ENCODE measurements around the gene DDN.

The DDN gene

DNA sequence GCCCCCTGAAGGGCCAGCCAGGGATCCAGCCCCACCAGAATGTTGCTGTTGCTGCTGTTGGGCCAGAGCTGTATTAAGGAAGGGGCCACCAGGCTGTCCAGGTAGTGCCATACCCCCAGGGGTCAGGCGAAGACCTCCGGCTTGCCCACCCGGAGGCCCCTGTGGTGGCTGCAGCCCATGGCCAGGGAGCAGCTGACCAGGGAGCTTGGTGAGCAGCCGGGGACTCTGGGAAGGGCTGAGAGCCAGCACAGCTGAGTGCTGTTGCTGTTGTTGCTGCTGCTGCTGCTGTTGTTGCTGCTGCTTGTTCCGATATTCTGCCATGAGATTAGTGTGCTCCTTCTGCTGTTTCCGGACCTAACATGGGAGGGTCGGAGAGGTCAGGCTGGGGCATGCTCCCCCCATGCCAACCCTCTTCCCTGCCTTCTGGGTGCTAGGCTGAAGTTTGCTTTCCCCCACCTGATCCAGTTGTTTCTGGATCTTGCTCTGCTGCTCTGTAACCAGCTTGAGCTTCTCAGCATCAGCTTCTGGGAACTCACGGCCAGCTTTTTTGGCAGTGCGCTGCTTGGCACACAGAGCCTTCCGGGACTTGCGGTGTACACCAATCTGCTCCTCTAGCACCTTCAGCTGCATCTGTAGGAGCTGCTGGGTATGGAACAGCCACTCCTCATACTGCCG, 34.6 kb upstream of the DDN start:
- Histone ChIP-seq H3K27me3 (ENCODE audit: insufficient read depth, low read length) (no peaks in the 10 kb centered on the region), H3F3A (ENCODE audit: insufficient read depth, low read length) (no peaks in the 10 kb centered on the region), H3K79me2 (ENCODE audit: insufficient read depth, low read length) (no peaks in the 10 kb centered on the region), H3K4me3 (ENCODE audit: low read depth, low read length, poor library complexity, severe bottlenecking) (no peak overlapping the region), H3K4me1 (ENCODE audit: insufficient read depth, low read length, severe bottlenecking) (no peaks in the 10 kb centered on the region), H3K4me2 (ENCODE audit: low read length) (no peak overlapping the region), H3K9me3 (ENCODE audit: low read length) (no peaks in the 10 kb centered on the region), H4K20me1 (ENCODE audit: insufficient read depth, low read length) (no peaks in the 10 kb centered on the region), H3K27ac (ENCODE audit: low read depth, low read length, poor library complexity, severe bottlenecking) (no peak overlapping the region), H2AFZ (ENCODE audit: low read length) (no peak overlapping the region), H3K9ac (ENCODE audit: low read length) (no peak overlapping the region), H3K36me3 (ENCODE audit: insufficient read depth, low read length) (peaks cover 92% of the 10 kb centered on the region), H3K9me2 (ENCODE audit: low read depth, low read length) (no peaks in the 10 kb centered on the region)
- TF ChIP-seq, protein P1, sequence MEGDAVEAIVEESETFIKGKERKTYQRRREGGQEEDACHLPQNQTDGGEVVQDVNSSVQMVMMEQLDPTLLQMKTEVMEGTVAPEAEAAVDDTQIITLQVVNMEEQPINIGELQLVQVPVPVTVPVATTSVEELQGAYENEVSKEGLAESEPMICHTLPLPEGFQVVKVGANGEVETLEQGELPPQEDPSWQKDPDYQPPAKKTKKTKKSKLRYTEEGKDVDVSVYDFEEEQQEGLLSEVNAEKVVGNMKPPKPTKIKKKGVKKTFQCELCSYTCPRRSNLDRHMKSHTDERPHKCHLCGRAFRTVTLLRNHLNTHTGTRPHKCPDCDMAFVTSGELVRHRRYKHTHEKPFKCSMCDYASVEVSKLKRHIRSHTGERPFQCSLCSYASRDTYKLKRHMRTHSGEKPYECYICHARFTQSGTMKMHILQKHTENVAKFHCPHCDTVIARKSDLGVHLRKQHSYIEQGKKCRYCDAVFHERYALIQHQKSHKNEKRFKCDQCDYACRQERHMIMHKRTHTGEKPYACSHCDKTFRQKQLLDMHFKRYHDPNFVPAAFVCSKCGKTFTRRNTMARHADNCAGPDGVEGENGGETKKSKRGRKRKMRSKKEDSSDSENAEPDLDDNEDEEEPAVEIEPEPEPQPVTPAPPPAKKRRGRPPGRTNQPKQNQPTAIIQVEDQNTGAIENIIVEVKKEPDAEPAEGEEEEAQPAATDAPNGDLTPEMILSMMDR (IDR thresholded peaks at IDR 0.05; ENCODE audit: low read length): no peak
- TF ChIP-seq EZH2 (IDR thresholded peaks at IDR 0.05; ENCODE audit: borderline replicate concordance, low read length): no peak

- no peak overlapping the region for H3K4me3 ChIP-seq (ENCODE audit: low read depth, low read length, poor library complexity, severe bottlenecking)
- H3F3A ChIP-seq (ENCODE audit: insufficient read depth, low read length): no peaks in the 10 kb centered on the region
- no peak overlapping the region for H3K4me2 ChIP-seq (ENCODE audit: low read length)
- H2AFZ ChIP-seq (ENCODE audit: low read length): no peak overlapping the region
- no peaks in the 10 kb centered on the region for H4K20me1 ChIP-seq (ENCODE audit: insufficient read depth, low read length)
- H3K9ac ChIP-seq (ENCODE audit: low read length): no peak overlapping the region
- H3K36me3 ChIP-seq (ENCODE audit: insufficient read depth, low read length): peaks cover 92% of the 10 kb centered on the region
- H3K9me3 ChIP-seq (ENCODE audit: low read length): no peaks in the 10 kb centered on the region
- H3K9me2 ChIP-seq (ENCODE audit: low read depth, low read length): no peaks in the 10 kb centered on the region
- no peak for TF ChIP-seq EZH2 (IDR thresholded peaks at IDR 0.05; ENCODE audit: borderline replicate concordance, low read length)
- TF ChIP-seq, protein P1 (IDR thresholded peaks at IDR 0.05; ENCODE audit: low read length): no peak
- no peak overlapping the region for H3K27ac ChIP-seq (ENCODE audit: low read depth, low read length, poor library complexity, severe bottlenecking)
- no peaks in the 10 kb centered on the region for H3K79me2 ChIP-seq (ENCODE audit: insufficient read depth, low read length)
- no peaks in the 10 kb centered on the region for H3K4me1 ChIP-seq (ENCODE audit: insufficient read depth, low read length, severe bottlenecking)
- H3K27me3 ChIP-seq (ENCODE audit: insufficient read depth, low read length): no peaks in the 10 kb centered on the region
These were observed 33.7 kb upstream of the DDN start for GRCh38 chr12:49032679-49033447.

DNA sequence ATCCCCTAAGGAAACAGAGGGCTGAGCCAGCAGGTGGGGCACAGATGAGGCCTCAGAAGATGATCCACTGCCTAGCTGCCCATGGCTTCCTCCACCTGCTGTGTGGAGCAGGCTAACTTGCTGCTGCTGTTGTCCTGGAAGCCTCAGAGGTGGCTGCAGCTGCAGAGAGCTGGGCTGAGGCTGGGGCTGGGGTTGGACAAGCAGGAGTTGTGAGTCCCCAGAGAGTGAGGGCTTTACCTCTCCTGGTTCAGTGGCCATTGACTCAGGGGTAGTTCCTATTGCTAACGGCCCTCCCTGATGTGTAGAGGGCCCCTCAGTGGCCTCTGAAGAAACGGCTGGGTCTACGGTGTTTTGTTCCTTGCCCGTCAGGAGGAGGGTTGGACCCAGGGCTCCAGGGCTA, 33.1 kb upstream of the DDN start:
- H3K4me2 ChIP-seq (ENCODE audit: low read length): no peak overlapping the region
- no peaks in the 10 kb centered on the region for H4K20me1 ChIP-seq (ENCODE audit: insufficient read depth, low read length)
- no peaks in the 10 kb centered on the region for H3K79me2 ChIP-seq (ENCODE audit: insufficient read depth, low read length)
- H3K36me3 ChIP-seq (ENCODE audit: insufficient read depth, low read length): peaks cover 92% of the 10 kb centered on the region
- no peaks in the 10 kb centered on the region for H3K9me2 ChIP-seq (ENCODE audit: low read depth, low read length)
- H3F3A ChIP-seq (ENCODE audit: insufficient read depth, low read length): no peaks in the 10 kb centered on the region
- no peak for TF ChIP-seq EZH2 (IDR thresholded peaks at IDR 0.05; ENCODE audit: borderline replicate concordance, low read length)
- TF ChIP-seq, protein P1 (IDR thresholded peaks at IDR 0.05; ENCODE audit: low read length): no peak
- no peak overlapping the region for H3K4me3 ChIP-seq (ENCODE audit: low read depth, low read length, poor library complexity, severe bottlenecking)
- no peak overlapping the region for H3K27ac ChIP-seq (ENCODE audit: low read depth, low read length, poor library complexity, severe bottlenecking)
- H3K9me3 ChIP-seq (ENCODE audit: low read length): no peaks in the 10 kb centered on the region
- no peak overlapping the region for H3K9ac ChIP-seq (ENCODE audit: low read length)
- H2AFZ ChIP-seq (ENCODE audit: low read length): no peak overlapping the region
- no peaks in the 10 kb centered on the region for H3K27me3 ChIP-seq (ENCODE audit: insufficient read depth, low read length)
- H3K4me1 ChIP-seq (ENCODE audit: insufficient read depth, low read length, severe bottlenecking): no peaks in the 10 kb centered on the region

Measured in OCI-LY1 (cell line).